GM19372 (cell line): ENCODE results near the gene LRWD1.
"Not testable (repeated sequence)": the region's sequence is repeated elsewhere in the genome, so short reads cannot be mapped to it uniquely, and the experiment has no call there.

Experiments
- ATAC-seq: cut with Tn5 transposase; IDR thresholded peaks from one replicate; pipeline ENCODE4 v1.9.1; 2021; ENCODE audit warnings: mild to moderate bottlenecking, low read depth, moderate library complexity; ENCODE audit not compliant: unreplicated experiment

The LRWD1 gene

GRCh38 chr7:102467581-102468477 is 3.0 kb downstream of the LRWD1 start:
- no peak for ATAC-seq

GRCh38 chr7:102468478-102469350 is 3.9 kb downstream of the LRWD1 start:
- no peak for ATAC-seq

- ATAC-seq = no peak
These were observed 4.7 kb downstream of the LRWD1 start for GRCh38 chr7:102469351-102469971.

GRCh38 chr7:102469972-102470825 is 5.4 kb downstream of the LRWD1 start:
- ATAC-seq = no peak

- no peak for ATAC-seq
These were observed 7.0 kb downstream of the LRWD1 start for GRCh38 chr7:102471791-102472125.

GRCh38 chr7:102472126-102473041 is 7.6 kb downstream of the LRWD1 start:
- ATAC-seq = no peak

- ATAC-seq = no peak
These were observed 8.6 kb downstream of the LRWD1 start for GRCh38 chr7:102473271-102473991.

GRCh38 chr7:102474116-102474515 is 9.3 kb downstream of the LRWD1 start:
- ATAC-seq = not testable (repeated sequence)

- not testable (repeated sequence) for ATAC-seq
These were observed 10.1 kb downstream of the LRWD1 start for GRCh38 chr7:102474736-102475435.

- peak; percentile 93 for ATAC-seq
These were observed 13.8 kb downstream of the LRWD1 start, which contains the start of gene POLR2J for GRCh38 chr7:102478314-102479208. POLR2J (minus strand) TSS chr7:102478922; CDS start chr7:102478860, 62 bp downstream.

- ATAC-seq = peak; percentile 23
These were observed 14.4 kb downstream of the LRWD1 start for GRCh38 chr7:102479209-102479584.

GRCh38 chr7:102479982-102480637 is 15.3 kb downstream of the LRWD1 start:
- not testable (repeated sequence) for ATAC-seq

- not testable (repeated sequence) for ATAC-seq
These were observed 17.2 kb downstream of the LRWD1 start for GRCh38 chr7:102481962-102482361.

GRCh38 chr7:102484317-102484716 is 19.5 kb downstream of the LRWD1 start:
- ATAC-seq = not testable (repeated sequence)

GRCh38 chr7:102490529-102491075 is 25.8 kb downstream of the LRWD1 start:
- ATAC-seq = not testable (repeated sequence)
